ENCODE measurements around the gene HIPK2. TPM values are rescaled to one million over a fixed set of nuclear protein-coding genes. Genes with fewer than 3 reads are reported as not detected.

The HIPK2 gene
- total RNA-seq, 1 donor from 2014 or later, result 89.1 TPM

DNA sequence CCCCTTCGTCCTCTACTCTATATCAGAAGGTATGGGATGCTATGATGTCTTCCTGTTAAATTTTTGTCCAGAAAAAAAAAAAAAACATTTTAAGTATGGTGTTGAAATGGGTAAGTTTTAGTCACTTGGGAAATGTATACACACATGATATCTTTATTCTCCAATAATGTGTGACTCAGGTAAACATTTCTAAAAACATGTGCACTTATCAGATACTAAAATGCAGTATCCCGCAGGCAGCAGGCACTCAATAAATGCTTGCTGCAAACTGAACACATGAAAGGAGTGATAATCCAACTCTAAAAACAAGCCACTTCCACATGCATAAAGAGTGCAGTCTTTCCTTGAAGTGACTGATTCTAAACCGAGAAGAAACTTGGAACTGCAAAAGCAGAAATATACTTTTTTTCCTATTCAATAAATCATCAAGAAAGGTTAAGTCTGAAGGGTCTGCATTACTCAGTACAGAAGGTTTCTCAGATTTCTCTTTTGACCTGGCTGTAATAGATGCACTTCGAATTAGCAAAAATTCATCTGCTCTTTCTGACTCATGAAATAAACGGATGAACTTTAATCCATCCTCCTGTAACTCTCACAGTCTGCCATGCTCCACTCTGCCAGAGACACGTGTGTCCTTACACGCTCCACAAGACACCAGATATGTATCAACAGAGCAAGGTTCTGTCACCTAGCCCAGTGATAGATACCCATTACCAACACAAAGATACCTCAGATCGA is 84.0 kb downstream of the HIPK2 start:
- Mint-ChIP-seq H3K4me1 (ENCODE audit: unreplicated experiment) (peaks cover 51% of the 10 kb centered on the region), H3K27me3 (no peaks in the 10 kb centered on the region), H3K9me3 (no peaks in the 10 kb centered on the region), H3K36me3 (peaks cover 32% of the 10 kb centered on the region), H3K4me3 (peak overlapping the region; percentile 11), H3K27ac (peak overlapping the region; percentile 46)
- TF ChIP-seq CTCF (conservative IDR thresholded peaks at IDR 0.05), result no peak
- DNase-seq (ENCODE audit: extremely low spot score, unreplicated experiment), result no peak

DNA sequence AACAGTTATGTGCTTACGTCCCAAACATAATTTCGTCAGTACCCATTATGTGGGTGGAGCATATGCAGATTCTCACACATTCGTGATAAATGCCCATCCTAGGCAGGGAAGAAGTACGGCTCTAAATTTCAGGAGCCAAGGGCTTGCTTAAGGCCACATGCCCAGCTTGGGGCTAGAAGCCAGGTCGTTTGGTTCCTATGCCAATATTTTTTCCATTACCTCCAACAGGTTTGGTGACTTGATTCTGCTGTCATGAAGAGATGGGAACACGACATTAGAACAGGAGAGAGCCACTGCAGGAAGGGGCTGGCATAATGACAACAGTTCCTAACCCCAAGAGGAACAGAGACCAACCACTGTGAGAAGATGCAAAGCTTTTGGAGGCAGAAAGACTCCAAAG is 85.1 kb downstream of the HIPK2 start:
- Mint-ChIP-seq H3K4me3 (no peak overlapping the region), H3K9me3 (no peaks in the 10 kb centered on the region), H3K27ac (no peak overlapping the region), H3K36me3 (peaks cover 27% of the 10 kb centered on the region), H3K27me3 (no peaks in the 10 kb centered on the region), H3K4me1 (ENCODE audit: unreplicated experiment) (peaks cover 47% of the 10 kb centered on the region)
- no peak for DNase-seq (ENCODE audit: extremely low spot score, unreplicated experiment)
- TF ChIP-seq CTCF (conservative IDR thresholded peaks at IDR 0.05), result no peak

DNA sequence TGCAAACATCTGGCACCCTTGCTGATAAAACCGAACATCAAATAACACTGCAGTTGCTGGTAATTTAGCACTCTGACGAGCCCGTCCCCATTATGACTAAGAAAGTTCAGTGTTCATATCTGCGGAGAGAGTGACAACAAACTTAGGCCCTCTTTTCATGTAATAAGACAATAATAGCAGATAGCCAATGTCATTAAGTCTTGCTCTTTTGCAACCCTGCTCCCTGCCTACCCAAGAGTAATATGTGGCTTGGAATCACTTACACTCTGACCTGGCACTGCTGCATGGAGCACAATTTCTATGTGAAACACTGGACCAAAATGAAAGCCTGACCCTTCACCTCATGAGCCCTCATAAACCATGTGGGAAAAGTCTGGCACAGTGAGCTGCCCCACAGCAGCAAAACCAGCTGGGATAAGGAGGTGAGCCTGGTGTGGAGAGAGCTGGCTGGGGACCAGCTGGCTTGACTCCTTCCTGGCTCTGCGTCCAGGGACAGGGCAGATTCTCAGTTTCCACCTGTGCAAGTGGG is 86.5 kb downstream of the HIPK2 start:
- peak overlapping the region; percentile 47 for H3K27ac Mint-ChIP-seq
- H3K9me3 Mint-ChIP-seq, result peaks cover 3% of the 10 kb centered on the region
- no peaks in the 10 kb centered on the region for H3K27me3 Mint-ChIP-seq
- TF ChIP-seq CTCF (conservative IDR thresholded peaks at IDR 0.05), result no peak
- H3K36me3 Mint-ChIP-seq, result peaks cover 36% of the 10 kb centered on the region
- no peak overlapping the region for H3K4me3 Mint-ChIP-seq
- H3K4me1 Mint-ChIP-seq (ENCODE audit: unreplicated experiment), result peaks cover 38% of the 10 kb centered on the region
- DNase-seq (ENCODE audit: extremely low spot score, unreplicated experiment), result no peak

- TF ChIP-seq CTCF (conservative IDR thresholded peaks at IDR 0.05), result no peak
- no peak overlapping the region for H3K27ac Mint-ChIP-seq
- peaks cover 19% of the 10 kb centered on the region for H3K4me1 Mint-ChIP-seq (ENCODE audit: unreplicated experiment)
- no peak overlapping the region for H3K4me3 Mint-ChIP-seq
- H3K27me3 Mint-ChIP-seq, result no peaks in the 10 kb centered on the region
- peaks cover 9% of the 10 kb centered on the region for H3K9me3 Mint-ChIP-seq
- H3K36me3 Mint-ChIP-seq, result peaks cover 35% of the 10 kb centered on the region
- DNase-seq (ENCODE audit: extremely low spot score, unreplicated experiment), result no peak
Observed at GRCh38 chr7:139687980-139688632, 89.7 kb downstream of the HIPK2 start.

DNA sequence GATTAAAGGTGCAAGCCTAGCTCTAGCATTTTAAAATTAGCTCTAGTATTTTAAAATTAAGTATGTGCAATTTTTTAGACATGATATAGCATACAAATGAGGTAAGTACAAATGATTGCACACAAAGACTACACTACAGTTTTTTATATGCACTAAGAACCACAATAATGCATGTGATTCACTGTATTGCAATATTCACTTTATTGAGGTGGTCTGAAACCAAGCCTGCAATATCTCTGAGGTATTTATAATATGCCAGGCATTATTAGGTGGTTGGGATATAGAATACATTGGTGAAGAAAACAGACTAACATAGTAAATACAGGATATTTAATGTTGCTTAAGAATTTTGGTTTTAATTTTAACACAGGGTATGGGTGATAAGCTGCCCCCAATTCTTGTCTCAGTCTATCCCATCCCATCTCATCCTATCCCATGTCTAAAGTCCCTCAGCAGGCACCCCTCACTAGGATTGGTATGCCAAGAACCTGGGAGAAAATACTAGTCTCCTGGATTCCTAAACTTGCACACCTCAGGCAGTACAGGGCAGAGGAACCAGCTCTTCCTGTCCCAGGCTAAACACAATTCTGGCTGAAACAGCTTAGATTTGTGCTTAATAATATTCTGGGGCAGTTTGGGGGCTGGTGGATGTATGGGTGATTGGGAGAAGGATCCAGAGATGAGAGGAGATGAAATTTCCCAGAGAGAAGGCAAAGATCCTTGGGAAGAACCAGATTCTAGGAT is 90.4 kb downstream of the HIPK2 start:
- no peak for TF ChIP-seq CTCF (conservative IDR thresholded peaks at IDR 0.05)
- H3K36me3 Mint-ChIP-seq, result peaks cover 35% of the 10 kb centered on the region
- H3K27me3 Mint-ChIP-seq, result no peaks in the 10 kb centered on the region
- no peak overlapping the region for H3K4me3 Mint-ChIP-seq
- peaks cover 22% of the 10 kb centered on the region for H3K4me1 Mint-ChIP-seq (ENCODE audit: unreplicated experiment)
- no peak overlapping the region for H3K27ac Mint-ChIP-seq
- DNase-seq (ENCODE audit: extremely low spot score, unreplicated experiment), result no peak
- H3K9me3 Mint-ChIP-seq, result peaks cover 9% of the 10 kb centered on the region
